Measurements from ENCODE around the gene CCDC57. TPM values are rescaled to one million over a fixed set of nuclear protein-coding genes. Genes with fewer than 3 reads are reported as not detected.
A peak's percentile ranks its signal among the peaks of the same experiment; 100 is the strongest.

Gene CCDC57
- total and polyA plus RNA-seq, 9 of the 15 experiments (the other 6 are each of a cell fraction or from before 2014, with no cell fraction given): 0.83 to 36.2 (median 13.6) TPM

DNA sequence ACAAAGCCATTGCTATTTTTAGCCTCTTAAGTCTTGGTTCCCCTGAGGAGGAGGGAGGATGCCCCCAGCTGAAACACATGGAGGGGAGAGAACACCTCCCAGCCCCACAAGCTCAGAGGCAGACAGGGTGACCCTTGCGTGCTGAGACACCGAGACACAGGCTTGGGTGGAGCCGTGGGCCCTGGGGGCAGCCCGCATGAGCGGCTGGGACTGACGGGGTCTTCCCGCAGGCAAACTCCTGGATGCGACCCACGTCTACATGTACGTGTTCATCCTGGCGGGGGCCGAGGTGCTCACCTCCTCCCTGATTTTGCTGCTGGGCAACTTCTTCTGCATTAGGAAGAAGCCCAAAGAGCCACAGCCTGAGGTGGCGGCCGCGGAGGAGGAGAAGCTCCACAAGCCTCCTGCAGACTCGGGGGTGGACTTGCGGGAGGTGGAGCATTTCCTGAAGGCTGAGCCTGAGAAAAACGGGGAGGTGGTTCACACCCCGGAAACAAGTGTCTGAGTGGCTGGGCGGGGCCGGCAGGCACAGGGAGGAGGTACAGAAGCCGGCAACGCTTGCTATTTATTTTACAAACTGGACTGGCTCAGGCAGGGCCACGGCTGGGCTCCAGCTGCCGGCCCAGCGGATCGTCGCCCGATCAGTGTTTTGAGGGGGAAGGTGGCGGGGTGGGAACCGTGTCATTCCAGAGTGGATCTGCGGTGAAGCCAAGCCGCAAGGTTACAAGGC is 26.0 kb upstream of the CCDC57 start (continued):
- no peak for TF ChIP-seq ZNF398 (CRISPR knock-in tag; IDR thresholded peaks at IDR 0.05)
- no peak for TF ChIP-seq XRCC5 (IDR thresholded peaks at IDR 0.05; ENCODE audit: low read depth, low read length)
- TF ChIP-seq ZNF133 (CRISPR knock-in tag; IDR thresholded peaks at IDR 0.05): no peak
- TF ChIP-seq ZNF24 (IDR thresholded peaks at IDR 0.05): no peak
- TF ChIP-seq ZFP30 (CRISPR knock-in tag; IDR thresholded peaks at IDR 0.05; ENCODE audit: borderline replicate concordance): no peak
- TF ChIP-seq PCBP2 (IDR thresholded peaks at IDR 0.05; ENCODE audit: low read depth, low read length, poor library complexity, severe bottlenecking): no peak
- no peak for TF ChIP-seq NR1H2 (CRISPR knock-in tag; IDR thresholded peaks at IDR 0.05)
- no peak for TF ChIP-seq ZNF717 (CRISPR knock-in tag; IDR thresholded peaks at IDR 0.05)
- TF ChIP-seq ZNF592 (IDR thresholded peaks at IDR 0.05): peak; percentile 27; the same call in 1 of the 2 replicates
- no peak for TF ChIP-seq KAT2B (IDR thresholded peaks at IDR 0.05; ENCODE audit: low read depth, low read length)
- no peak for TF ChIP-seq ZFPM2 (CRISPR knock-in tag; IDR thresholded peaks at IDR 0.05)
- no peak for TF ChIP-seq RBM25 (IDR thresholded peaks at IDR 0.05; ENCODE audit: low read depth, low read length, severe bottlenecking)
- TF ChIP-seq, protein P1, sequence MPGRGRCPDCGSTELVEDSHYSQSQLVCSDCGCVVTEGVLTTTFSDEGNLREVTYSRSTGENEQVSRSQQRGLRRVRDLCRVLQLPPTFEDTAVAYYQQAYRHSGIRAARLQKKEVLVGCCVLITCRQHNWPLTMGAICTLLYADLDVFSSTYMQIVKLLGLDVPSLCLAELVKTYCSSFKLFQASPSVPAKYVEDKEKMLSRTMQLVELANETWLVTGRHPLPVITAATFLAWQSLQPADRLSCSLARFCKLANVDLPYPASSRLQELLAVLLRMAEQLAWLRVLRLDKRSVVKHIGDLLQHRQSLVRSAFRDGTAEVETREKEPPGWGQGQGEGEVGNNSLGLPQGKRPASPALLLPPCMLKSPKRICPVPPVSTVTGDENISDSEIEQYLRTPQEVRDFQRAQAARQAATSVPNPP (IDR thresholded peaks at IDR 0.05; ENCODE audit: borderline replicate concordance, insufficient read depth, insufficient read length): no peak
- no peak for TF ChIP-seq ZNF75A (CRISPR knock-in tag; IDR thresholded peaks at IDR 0.05)
- TF ChIP-seq ZBTB17 (CRISPR knock-in tag; IDR thresholded peaks at IDR 0.05): no peak
- no peak for TF ChIP-seq ZNF217 (CRISPR knock-in tag; IDR thresholded peaks at IDR 0.05)
- no peak for TF ChIP-seq ZNF253 (CRISPR knock-in tag; conservative IDR thresholded peaks at IDR 0.05)
- TF ChIP-seq POLR3G (IDR thresholded peaks at IDR 0.05; ENCODE audit: extremely low read depth, insufficient read length, insufficient replicate concordance): no peak
- no peak for TF ChIP-seq CHD4 (IDR thresholded peaks at IDR 0.05; ENCODE audit: insufficient read depth, insufficient replicate concordance, low read depth, low read length, poor library complexity, severe bottlenecking)
- peak; percentile 55; the same call in 1 of the 2 replicates for TF ChIP-seq JUND (IDR thresholded peaks at IDR 0.05; ENCODE audit: borderline replicate concordance, low read depth, low read length)
- no peak; the same call in 2 of the 3 replicates for TF ChIP-seq JUND (tag; IDR thresholded peaks at IDR 0.05; ENCODE audit: borderline replicate concordance, low read depth, low read length)
- no peak for TF ChIP-seq FOSL1 (tag; conservative IDR thresholded peaks at IDR 0.05)
